HEK293 (cell line): Measurements from ENCODE around the gene TDRKH.

ENCODE experiments used
- CTCF ChIA-PET: fragments of 350-600 bp; formaldehyde crosslinking; extraction: SDS; loops from one replicate; lab custom pipeline; 2021; ENCODE audit warnings: antibody characterized with exemption; lab: Yijun Ruan, JAX
- POLR2A ChIA-PET: fragments of 300-600 bp; formaldehyde crosslinking; extraction: SDS; loops from one replicate; lab custom pipeline; 2020; ENCODE audit warnings: antibody characterized with exemption, inconsistent platforms; lab: Yijun Ruan, JAX
- H3K27ac ChIP-seq: fragments of 200-500 bp; sonication (Bioruptor generic); 2 replicates; pipeline ENCODE4 v1.5.1; 2014; ENCODE audit warnings: low read depth, low read length, control low read depth, inconsistent platforms; ENCODE audit errors: extremely low read depth
- H3K36me3 ChIP-seq, 2 experiments: fragments of 200-500 bp in 1 of 2; sonication (Bioruptor generic) in 1 of 2; 1 replicate in 1 of 2; 2 replicates in 1 of 2; pipeline ENCODE4 v1.5.1; 2014 to 2017; ENCODE audit warnings: inconsistent platforms in 2 of 2, low read length in 2 of 2; ENCODE audit not compliant: control insufficient read depth in 2 of 2, insufficient read depth in 1 of 2
- H3K4me1 ChIP-seq: fragments of 200-500 bp; sonication (Bioruptor generic); 2 replicates; pipeline ENCODE4 v1.5.1; 2014; ENCODE audit warnings: mild to moderate bottlenecking, low read length, inconsistent platforms; ENCODE audit not compliant: control insufficient read depth, insufficient read depth
- H3K4me3 ChIP-seq: 2 replicates; pipeline ENCODE4 v1.5.1; 2011; ENCODE audit warnings: low read depth, mild to moderate bottlenecking, control low read depth, low read length, moderate library complexity
- H3K9me3 ChIP-seq: fragments of 200-500 bp; sonication (Bioruptor generic); 2 replicates; pipeline ENCODE4 v1.5.1; 2014; ENCODE audit warnings: low read depth, low read length, inconsistent platforms; ENCODE audit not compliant: control insufficient read depth, insufficient read depth
- GFI1B ChIP-seq: fragments of 450-650 bp; formaldehyde crosslinking; IDR thresholded peaks from 2 replicates; pipeline ENCODE4 v1.5.1; 2016; ENCODE audit warnings: missing biosample characterization, missing genetic modification characterization
- GLI4 ChIP-seq: fragments of 450-650 bp; formaldehyde crosslinking; IDR thresholded peaks from 2 replicates; pipeline ENCODE4 v1.5.1; 2016; ENCODE audit warnings: missing biosample characterization, missing genetic modification characterization
- GLIS2 ChIP-seq: fragments of 450-650 bp; formaldehyde crosslinking; IDR thresholded peaks from 2 replicates; pipeline ENCODE4 v1.5.1; 2016; ENCODE audit warnings: missing biosample characterization, missing genetic modification characterization
- HOXC10 ChIP-seq: sonication (generic); formaldehyde crosslinking; IDR thresholded peaks from 2 replicates; pipeline ENCODE4 v1.8.1; 2023; ENCODE audit warnings: mild to moderate bottlenecking, missing genetic modification reagents
- KLF10 ChIP-seq: fragments of 450-650 bp; IDR thresholded peaks from 2 replicates; pipeline ENCODE4 v1.5.1; 2018; ENCODE audit warnings: missing biosample characterization, mild to moderate bottlenecking, missing genetic modification characterization
- RBAK ChIP-seq: fragments of 450-650 bp; formaldehyde crosslinking; IDR thresholded peaks from 2 replicates; pipeline ENCODE4 v1.5.1; 2016; ENCODE audit warnings: missing biosample characterization, missing genetic modification characterization
- ZFP69B ChIP-seq: fragments of 450-650 bp; formaldehyde crosslinking; IDR thresholded peaks from 2 replicates; pipeline ENCODE4 v1.5.1; 2016; ENCODE audit warnings: missing biosample characterization, missing genetic modification characterization
- ZNF184 ChIP-seq: fragments of 450-650 bp; IDR thresholded peaks from 2 replicates; pipeline ENCODE4 v1.5.1; 2018; ENCODE audit warnings: missing biosample characterization, mild to moderate bottlenecking, missing genetic modification characterization
- ZNF211 ChIP-seq: fragments of 450-650 bp; formaldehyde crosslinking; IDR thresholded peaks from 2 replicates; pipeline ENCODE4 v1.5.1; 2016; ENCODE audit warnings: low read depth, missing biosample characterization, missing genetic modification characterization
- ZNF324 ChIP-seq: fragments of 450-650 bp; formaldehyde crosslinking; IDR thresholded peaks from 2 replicates; pipeline ENCODE4 v1.5.1; 2016; ENCODE audit warnings: missing biosample characterization, missing genetic modification characterization
- ZNF48 ChIP-seq: fragments of 450-650 bp; formaldehyde crosslinking; IDR thresholded peaks from 2 replicates; pipeline ENCODE4 v1.5.1; 2016; ENCODE audit warnings: missing biosample characterization, missing genetic modification characterization
- ZNF501 ChIP-seq: fragments of 450-650 bp; formaldehyde crosslinking; IDR thresholded peaks from 2 replicates; pipeline ENCODE4 v1.5.1; 2016; ENCODE audit warnings: missing biosample characterization, missing genetic modification characterization
- ZNF561 ChIP-seq: fragments of 450-650 bp; IDR thresholded peaks from 2 replicates; pipeline ENCODE4 v1.5.1; 2018; ENCODE audit warnings: missing biosample characterization, missing genetic modification characterization, borderline replicate concordance
- ZNF610 ChIP-seq: fragments of 450-650 bp; formaldehyde crosslinking; IDR thresholded peaks from 2 replicates; pipeline ENCODE4 v1.5.1; 2016; ENCODE audit warnings: missing biosample characterization, missing genetic modification characterization, borderline replicate concordance
- ZNF623 ChIP-seq: fragments of 450-650 bp; formaldehyde crosslinking; IDR thresholded peaks from 2 replicates; pipeline ENCODE4 v1.5.1; 2016; ENCODE audit warnings: missing biosample characterization, missing genetic modification characterization
- ZNF629 ChIP-seq: fragments of 450-650 bp; formaldehyde crosslinking; IDR thresholded peaks from 2 replicates; pipeline ENCODE4 v1.5.1; 2017; ENCODE audit warnings: missing biosample characterization, missing genetic modification characterization
- ZNF658 ChIP-seq: fragments of 450-650 bp; formaldehyde crosslinking; IDR thresholded peaks from 2 replicates; pipeline ENCODE4; 2016; ENCODE audit warnings: missing biosample characterization, missing genetic modification characterization
- ZNF664 ChIP-seq: fragments of 450-650 bp; formaldehyde crosslinking; IDR thresholded peaks from 2 replicates; pipeline ENCODE4 v1.5.1; 2016; ENCODE audit warnings: missing biosample characterization, missing genetic modification characterization
- ZNF670 ChIP-seq: fragments of 450-650 bp; formaldehyde crosslinking; IDR thresholded peaks from 2 replicates; pipeline ENCODE4 v1.5.1; 2016; ENCODE audit warnings: missing biosample characterization, missing genetic modification characterization, low read depth
- ZNF677 ChIP-seq: fragments of 450-650 bp; IDR thresholded peaks from 2 replicates; pipeline ENCODE4 v1.5.0; 2018; ENCODE audit warnings: missing biosample characterization, mild to moderate bottlenecking, missing genetic modification characterization, moderate library complexity
- ZNF785 ChIP-seq: fragments of 450-650 bp; formaldehyde crosslinking; IDR thresholded peaks from 2 replicates; pipeline ENCODE4 v1.5.1; 2016; ENCODE audit warnings: missing biosample characterization, missing genetic modification characterization
- ZNF837 ChIP-seq: fragments of 450-650 bp; formaldehyde crosslinking; IDR thresholded peaks from 2 replicates; pipeline ENCODE4 v1.5.1; 2016; ENCODE audit warnings: missing biosample characterization, missing genetic modification characterization
- TF ChIP-seq, protein P1 (sequence below): fragments of 450-650 bp; formaldehyde crosslinking; IDR thresholded peaks from 2 replicates; pipeline ENCODE4 v1.5.1; 2016; ENCODE audit warnings: missing biosample characterization, missing genetic modification characterization
- TF ChIP-seq, protein P2 (sequence below): fragments of 450-650 bp; formaldehyde crosslinking; IDR thresholded peaks from 2 replicates; pipeline ENCODE4; 2016; ENCODE audit warnings: missing biosample characterization, missing genetic modification characterization
- TF ChIP-seq, protein P3 (sequence below): fragments of 450-650 bp; formaldehyde crosslinking; IDR thresholded peaks from 2 replicates; pipeline ENCODE4 v1.5.0; 2017; ENCODE audit warnings: missing biosample characterization, missing genetic modification characterization, borderline replicate concordance
- TF ChIP-seq, protein P4 (sequence below): fragments of 450-650 bp; formaldehyde crosslinking; IDR thresholded peaks from 2 replicates; pipeline ENCODE4 v1.5.1; 2016; ENCODE audit warnings: missing biosample characterization, missing genetic modification characterization

Gene TDRKH

DNA sequence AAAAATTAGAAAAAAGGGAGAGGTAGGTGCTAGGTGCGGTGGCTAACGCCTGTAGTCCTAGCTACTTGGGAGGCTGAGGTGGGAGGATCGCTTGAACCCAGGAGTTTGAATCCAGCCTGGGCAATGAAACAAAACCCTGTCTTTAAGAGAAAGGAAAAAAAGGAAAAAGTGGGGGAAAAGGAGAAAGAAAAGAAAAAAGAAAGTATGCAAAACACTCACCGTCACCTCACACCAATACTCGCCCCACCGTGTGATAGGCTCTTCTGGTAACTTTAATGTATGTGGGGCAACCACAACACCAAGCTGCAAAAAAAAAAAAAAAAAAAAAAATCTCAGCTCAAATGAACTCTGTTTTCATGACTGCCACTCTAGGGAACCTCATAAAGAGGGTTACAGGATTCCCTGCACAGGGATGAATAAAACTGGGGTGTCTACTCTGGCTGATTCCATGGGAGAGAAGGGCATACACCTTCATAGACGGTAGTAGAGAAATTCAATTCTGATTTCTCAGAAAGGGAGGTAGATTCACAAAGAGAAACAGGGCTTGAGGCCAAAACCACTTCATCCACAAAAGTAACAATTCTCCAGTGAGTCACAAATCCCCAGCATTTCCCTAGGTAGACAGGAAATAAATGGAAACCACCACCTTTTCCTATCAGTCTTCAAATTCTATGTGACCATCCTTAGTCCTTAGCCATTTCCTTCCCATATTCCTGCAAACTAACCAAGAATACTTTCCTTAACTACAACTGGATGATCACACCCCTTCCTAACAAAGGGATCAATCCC, 29.5 kb downstream of the TDRKH start (continued):
- no peak for TF ChIP-seq ZNF561 (tag by site-specific recombination)
- TF ChIP-seq ZNF324 (tag by site-specific recombination), result no peak
- no peak for TF ChIP-seq ZNF501 (tag by site-specific recombination)
- TF ChIP-seq, protein P1, sequence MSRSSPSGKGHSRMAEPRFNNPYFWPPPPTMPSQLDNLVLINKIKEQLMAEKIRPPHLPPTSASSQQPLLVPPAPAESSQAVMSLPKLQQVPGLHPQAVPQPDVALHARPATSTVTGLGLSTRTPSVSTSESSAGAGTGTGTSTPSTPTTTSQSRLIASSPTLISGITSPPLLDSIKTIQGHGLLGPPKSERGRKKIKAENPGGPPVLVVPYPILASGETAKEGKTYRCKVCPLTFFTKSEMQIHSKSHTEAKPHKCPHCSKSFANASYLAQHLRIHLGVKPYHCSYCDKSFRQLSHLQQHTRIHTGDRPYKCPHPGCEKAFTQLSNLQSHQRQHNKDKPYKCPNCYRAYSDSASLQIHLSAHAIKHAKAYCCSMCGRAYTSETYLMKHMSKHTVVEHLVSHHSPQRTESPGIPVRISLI (tag by site-specific recombination), result 0 out of 2 replicates have a peak, but pooled peaks have one; percentile 26
- TF ChIP-seq ZNF629, result no peak
- TF ChIP-seq ZNF658 (tag by site-specific recombination), result no peak

DNA sequence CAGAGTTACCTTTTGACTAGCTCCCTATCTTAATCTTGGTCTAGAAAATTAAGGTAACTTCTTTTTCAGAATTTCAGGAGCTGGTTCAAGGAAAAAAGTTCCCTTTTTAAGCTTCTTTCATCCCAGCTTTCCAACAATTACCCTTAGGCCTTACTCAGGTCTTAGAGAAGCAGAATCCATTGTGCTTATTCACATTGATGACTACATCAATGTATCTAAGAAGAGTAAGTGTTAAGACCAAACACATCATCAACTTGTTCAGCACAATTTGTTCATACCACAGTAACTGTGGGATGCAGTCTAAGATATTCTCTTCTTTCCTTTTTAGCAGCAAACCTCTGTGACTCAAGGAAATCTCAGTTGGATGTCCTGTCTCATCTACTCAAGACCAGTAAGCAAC, 31.1 kb downstream of the TDRKH start:
- peaks cover 20 to 74% of the 10 kb centered on the region in 2 experiments; a peak in 2 of 3 replicates for H3K36me3 ChIP-seq
- ChIA-PET POLR2A (interaction anchor here (0.7 kb wide), 1 partner anchor 363 kb away, joined by 7 read pairs; no protein-coding TSS in a partner anchor), CTCF (interaction anchor here (1.2 kb wide), 1 partner anchor 24 kb away, joined by 4 read pairs; no protein-coding TSS in a partner anchor)

DNA sequence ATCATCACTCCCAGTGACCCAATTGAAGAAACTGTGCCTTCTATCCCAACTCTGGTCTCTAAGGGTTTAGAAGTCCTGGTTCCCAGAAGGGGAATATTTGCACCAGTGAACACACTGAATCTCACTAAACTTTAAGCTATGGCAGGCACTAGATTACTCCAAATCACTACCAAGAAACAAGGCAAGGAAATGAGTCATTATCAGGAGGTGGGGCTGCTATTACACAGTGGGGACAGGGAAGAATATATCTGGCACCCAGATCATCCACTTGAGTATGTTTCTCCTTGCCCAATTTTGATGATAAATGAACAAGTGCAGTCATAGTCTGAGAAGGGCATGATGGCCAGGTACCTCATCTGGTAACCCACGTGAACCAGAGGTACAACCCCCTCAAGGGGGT, 34.0 kb downstream of the TDRKH start:
- peaks cover 16 to 64% of the 10 kb centered on the region in 2 experiments; a peak in 2 of 3 replicates for H3K36me3 ChIP-seq
- no peak for TF ChIP-seq ZNF48 (tag by site-specific recombination)
- TF ChIP-seq ZNF610 (tag by site-specific recombination), result no peak
- no peak for TF ChIP-seq ZNF677 (tag by site-specific recombination)
- TF ChIP-seq GFI1B, result no peak
- no peak for TF ChIP-seq ZNF561 (tag by site-specific recombination)
- no peak for TF ChIP-seq GLIS2
- no peak for TF ChIP-seq ZNF670
- TF ChIP-seq GLI4 (tag by site-specific recombination), result no peak
- TF ChIP-seq, protein P2, sequence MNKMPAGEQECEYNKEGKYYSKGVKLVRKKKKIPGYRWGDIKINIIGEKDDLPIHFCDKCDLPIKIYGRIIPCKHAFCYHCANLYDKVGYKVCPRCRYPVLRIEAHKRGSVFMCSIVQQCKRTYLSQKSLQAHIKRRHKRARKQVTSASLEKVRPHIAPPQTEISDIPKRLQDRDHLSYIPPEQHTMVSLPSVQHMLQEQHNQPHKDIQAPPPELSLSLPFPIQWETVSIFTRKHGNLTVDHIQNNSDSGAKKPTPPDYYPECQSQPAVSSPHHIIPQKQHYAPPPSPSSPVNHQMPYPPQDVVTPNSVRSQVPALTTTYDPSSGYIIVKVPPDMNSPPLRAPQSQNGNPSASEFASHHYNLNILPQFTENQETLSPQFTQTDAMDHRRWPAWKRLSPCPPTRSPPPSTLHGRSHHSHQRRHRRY (tag by site-specific recombination), result no peak
- TF ChIP-seq ZNF837, result no peak
- no peak for TF ChIP-seq HOXC10 (CRISPR knock-in tag)
- TF ChIP-seq ZNF785 (tag by site-specific recombination), result no peak
- TF ChIP-seq, protein P3, sequence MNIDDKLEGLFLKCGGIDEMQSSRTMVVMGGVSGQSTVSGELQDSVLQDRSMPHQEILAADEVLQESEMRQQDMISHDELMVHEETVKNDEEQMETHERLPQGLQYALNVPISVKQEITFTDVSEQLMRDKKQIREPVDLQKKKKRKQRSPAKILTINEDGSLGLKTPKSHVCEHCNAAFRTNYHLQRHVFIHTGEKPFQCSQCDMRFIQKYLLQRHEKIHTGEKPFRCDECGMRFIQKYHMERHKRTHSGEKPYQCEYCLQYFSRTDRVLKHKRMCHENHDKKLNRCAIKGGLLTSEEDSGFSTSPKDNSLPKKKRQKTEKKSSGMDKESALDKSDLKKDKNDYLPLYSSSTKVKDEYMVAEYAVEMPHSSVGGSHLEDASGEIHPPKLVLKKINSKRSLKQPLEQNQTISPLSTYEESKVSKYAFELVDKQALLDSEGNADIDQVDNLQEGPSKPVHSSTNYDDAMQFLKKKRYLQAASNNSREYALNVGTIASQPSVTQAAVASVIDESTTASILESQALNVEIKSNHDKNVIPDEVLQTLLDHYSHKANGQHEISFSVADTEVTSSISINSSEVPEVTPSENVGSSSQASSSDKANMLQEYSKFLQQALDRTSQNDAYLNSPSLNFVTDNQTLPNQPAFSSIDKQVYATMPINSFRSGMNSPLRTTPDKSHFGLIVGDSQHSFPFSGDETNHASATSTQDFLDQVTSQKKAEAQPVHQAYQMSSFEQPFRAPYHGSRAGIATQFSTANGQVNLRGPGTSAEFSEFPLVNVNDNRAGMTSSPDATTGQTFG (tag by site-specific recombination), result no peak
- POLR2A ChIA-PET, result no interaction called here
- no peaks in the 10 kb centered on the region for H3K4me1 ChIP-seq
- no peak overlapping the region for H3K4me3 ChIP-seq
- CTCF ChIA-PET, result interaction anchor here (0.6 to 1.4 kb wide), 2 partner anchors 81 to 162 kb away, joined by 3 read pairs; no protein-coding TSS in a partner anchor
- no peak overlapping the region for H3K27ac ChIP-seq
- H3K9me3 ChIP-seq, result no peaks in the 10 kb centered on the region

More for the DNA sequence above, 31.1 kb downstream of the TDRKH start:
- H3K4me1 ChIP-seq, result no peaks in the 10 kb centered on the region
- H3K4me3 ChIP-seq, result no peak overlapping the region
- no peaks in the 10 kb centered on the region for H3K9me3 ChIP-seq
- no peak for TF ChIP-seq ZNF664
- no peak for TF ChIP-seq ZNF211
- no peak for TF ChIP-seq RBAK (tag by site-specific recombination)
- no peak for TF ChIP-seq ZNF184 (tag by site-specific recombination)
- TF ChIP-seq, protein P4, sequence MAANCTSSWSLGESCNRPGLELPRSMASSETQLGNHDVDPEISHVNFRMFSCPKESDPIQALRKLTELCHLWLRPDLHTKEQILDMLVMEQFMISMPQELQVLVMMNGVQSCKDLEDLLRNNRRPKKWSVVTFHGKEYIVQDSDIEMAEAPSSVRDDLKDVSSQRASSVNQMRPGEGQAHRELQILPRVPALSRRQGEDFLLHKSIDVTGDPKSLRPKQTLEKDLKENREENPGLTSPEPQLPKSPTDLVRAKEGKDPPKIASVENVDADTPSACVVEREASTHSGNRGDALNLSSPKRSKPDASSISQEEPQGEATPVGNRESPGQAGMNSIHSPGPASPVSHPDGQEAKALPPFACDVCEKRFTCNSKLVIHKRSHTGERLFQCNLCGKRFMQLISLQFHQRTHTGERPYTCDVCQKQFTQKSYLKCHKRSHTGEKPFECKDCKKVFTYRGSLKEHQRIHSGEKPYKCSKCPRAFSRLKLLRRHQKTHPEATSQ (tag by site-specific recombination), result no peak
- TF ChIP-seq ZFP69B (tag by site-specific recombination), result no peak
- TF ChIP-seq ZNF623, result no peak
- TF ChIP-seq KLF10 (tag by site-specific recombination), result no peak
- no peak overlapping the region for H3K27ac ChIP-seq
